Measurements from ENCODE around the gene TMEM9B. TPM values are rescaled to one million over a fixed set of nuclear protein-coding genes. Genes with fewer than 3 reads are reported as not detected.

Gene TMEM9B
- total and polyA plus RNA-seq, 9 donors: 20.3 to 50.8 (median 29.2) TPM

DNA sequence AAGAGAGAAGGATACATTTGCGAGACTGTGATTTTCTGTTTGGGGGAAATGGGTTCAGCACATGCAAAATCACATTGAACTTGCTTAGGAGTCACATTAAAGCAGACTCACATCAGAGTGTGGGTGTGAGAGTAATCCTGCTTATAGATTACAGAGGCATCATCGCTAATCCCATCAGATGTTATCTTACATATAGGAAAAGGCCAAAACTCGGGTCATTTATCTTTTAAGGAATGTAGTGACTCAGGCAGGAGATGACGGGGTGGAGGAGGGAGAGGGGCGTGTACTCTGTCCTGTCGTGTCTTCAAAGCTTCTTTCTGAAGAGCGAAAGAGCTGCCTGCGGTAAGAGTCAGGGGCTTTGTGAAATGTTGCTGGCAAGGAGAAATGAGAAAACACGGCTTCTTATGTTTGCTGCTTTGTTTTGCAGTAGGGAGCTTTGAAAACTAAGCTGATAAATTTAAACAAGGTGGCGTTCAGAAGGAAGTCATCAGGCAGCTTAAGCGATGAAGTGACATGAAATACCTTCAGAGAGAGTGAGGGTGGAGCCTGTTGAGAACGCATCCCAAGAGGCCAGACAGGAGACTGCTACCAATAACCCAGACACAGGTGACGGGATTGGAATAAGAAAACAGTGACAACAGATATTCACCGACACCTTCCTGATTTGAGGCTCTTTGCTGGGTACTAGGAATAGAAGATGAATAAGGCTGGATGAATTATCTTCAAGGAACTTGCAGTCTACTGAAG, 29.3 kb downstream of the TMEM9B start:
- no peaks in the 10 kb centered on the region for H3K27me3 ChIP-seq
- 33 to 36% (median 35%) methylated on average over 14 of the region's 14 CpGs for WGBS, 3 donors
- H3K36me3 ChIP-seq: no peaks in the 10 kb centered on the region
- no peak overlapping the region for H3K27ac ChIP-seq
- intact Hi-C loops (cut with DNase I): no loop called here
- TF ChIP-seq, protein P1, sequence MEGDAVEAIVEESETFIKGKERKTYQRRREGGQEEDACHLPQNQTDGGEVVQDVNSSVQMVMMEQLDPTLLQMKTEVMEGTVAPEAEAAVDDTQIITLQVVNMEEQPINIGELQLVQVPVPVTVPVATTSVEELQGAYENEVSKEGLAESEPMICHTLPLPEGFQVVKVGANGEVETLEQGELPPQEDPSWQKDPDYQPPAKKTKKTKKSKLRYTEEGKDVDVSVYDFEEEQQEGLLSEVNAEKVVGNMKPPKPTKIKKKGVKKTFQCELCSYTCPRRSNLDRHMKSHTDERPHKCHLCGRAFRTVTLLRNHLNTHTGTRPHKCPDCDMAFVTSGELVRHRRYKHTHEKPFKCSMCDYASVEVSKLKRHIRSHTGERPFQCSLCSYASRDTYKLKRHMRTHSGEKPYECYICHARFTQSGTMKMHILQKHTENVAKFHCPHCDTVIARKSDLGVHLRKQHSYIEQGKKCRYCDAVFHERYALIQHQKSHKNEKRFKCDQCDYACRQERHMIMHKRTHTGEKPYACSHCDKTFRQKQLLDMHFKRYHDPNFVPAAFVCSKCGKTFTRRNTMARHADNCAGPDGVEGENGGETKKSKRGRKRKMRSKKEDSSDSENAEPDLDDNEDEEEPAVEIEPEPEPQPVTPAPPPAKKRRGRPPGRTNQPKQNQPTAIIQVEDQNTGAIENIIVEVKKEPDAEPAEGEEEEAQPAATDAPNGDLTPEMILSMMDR (IDR thresholded peaks at IDR 0.05): no peak
- TF ChIP-seq POLR2A (IDR thresholded peaks at IDR 0.05) (no peak), EP300 (IDR thresholded peaks at IDR 0.05) (no peak)
- no peak overlapping the region for H3K4me3 ChIP-seq
- no peaks in the 10 kb centered on the region for H3K9me3 ChIP-seq
- no peak for DNase-seq
- no peaks in the 10 kb centered on the region for H3K4me1 ChIP-seq (ENCODE audit: insufficient read depth)

DNA sequence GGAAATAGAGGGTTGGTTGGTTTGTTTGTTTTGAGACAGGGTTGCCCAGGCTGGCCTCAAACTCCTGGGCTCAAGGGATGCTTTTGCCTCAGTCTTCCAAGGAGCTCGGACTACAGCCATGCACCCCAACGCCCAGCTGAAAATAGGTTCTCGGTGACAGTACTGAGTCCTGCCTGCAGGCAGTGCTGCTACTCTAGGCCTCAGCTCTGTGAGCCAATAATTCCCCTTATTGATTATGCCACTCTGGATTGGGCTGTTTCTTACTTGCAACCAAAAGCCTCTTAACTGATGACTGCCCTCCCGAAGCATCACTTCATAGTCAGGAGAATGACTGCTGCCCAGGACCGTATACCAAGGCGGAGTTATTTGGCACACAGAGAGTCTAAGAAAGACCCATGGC, 30.3 kb downstream of the TMEM9B start:
- Histone ChIP-seq H3K4me1 (ENCODE audit: insufficient read depth) (no peaks in the 10 kb centered on the region), H3K36me3 (no peaks in the 10 kb centered on the region), H3K4me3 (no peak overlapping the region), H3K9me3 (no peaks in the 10 kb centered on the region), H3K27ac (no peak overlapping the region), H3K27me3 (no peaks in the 10 kb centered on the region)
- 92 to 96% (median 93%) methylated on average over 6 of the region's 6 CpGs for whole genome bisulfite sequencing, 3 donors
- TF ChIP-seq, protein P1 (IDR thresholded peaks at IDR 0.05): no peak
- TF ChIP-seq POLR2A (IDR thresholded peaks at IDR 0.05) (no peak), EP300 (IDR thresholded peaks at IDR 0.05) (no peak)
- intact Hi-C loops (cut with DNase I): no loop called here
- no peak for DNase-seq

DNA sequence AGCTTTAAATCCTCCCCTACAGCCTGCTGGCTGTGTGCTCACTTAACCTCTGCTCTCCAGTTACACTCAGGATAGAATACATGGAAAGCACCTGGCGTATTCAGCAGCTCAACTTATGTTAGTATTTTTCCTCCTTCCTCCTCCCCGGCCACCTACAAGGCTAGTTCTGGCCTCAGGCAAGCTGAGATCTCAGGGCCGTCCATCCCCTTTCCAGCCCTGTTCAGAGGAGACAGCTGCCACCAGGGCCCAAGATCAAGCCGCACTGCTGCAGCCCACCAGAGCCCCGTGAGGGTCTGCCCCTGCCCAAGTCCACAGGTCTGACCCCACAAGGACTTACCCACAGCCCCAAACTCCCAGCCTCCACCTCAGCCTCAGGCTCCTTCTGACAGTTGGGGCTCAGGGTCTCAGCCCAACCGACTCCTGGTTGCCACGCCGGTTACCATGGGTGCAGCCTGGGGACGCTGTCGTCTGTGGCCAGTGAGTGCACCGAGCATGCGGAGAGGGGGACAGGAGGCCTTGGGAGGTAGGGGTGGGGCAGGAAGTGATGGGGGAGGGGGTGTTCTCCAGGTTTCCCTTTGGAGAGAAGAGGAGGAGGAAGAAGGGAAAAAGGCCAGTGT, 31.6 kb downstream of the TMEM9B start, which contains the start of gene C11orf16:
Gene C11orf16, minus strand, starts transcription at position 384 of the 617 bp plus-strand sequence. CDS start 639 bp downstream, outside the sequence.
- no peak for DNase-seq
- TF ChIP-seq, protein P1 (IDR thresholded peaks at IDR 0.05): no peak
- TF ChIP-seq EP300 (IDR thresholded peaks at IDR 0.05): no peak
- no peak for TF ChIP-seq POLR2A (IDR thresholded peaks at IDR 0.05)
- Histone ChIP-seq H3K4me3 (no peak within 1 kb of the TSS), H3K9me3 (no peaks in the 10 kb centered on the region), H3K27me3 (no peaks in the 10 kb centered on the region), H3K36me3 (no peaks in the 10 kb centered on the region), H3K27ac (no peak within 1 kb of the TSS), H3K4me1 (ENCODE audit: insufficient read depth) (no peaks in the 10 kb centered on the region)
- intact Hi-C loops (cut with DNase I): no loop called here
- WGBS, 3 donors: 78 to 82% (median 78%) methylated on average over 12 of the region's 12 CpGs

DNA sequence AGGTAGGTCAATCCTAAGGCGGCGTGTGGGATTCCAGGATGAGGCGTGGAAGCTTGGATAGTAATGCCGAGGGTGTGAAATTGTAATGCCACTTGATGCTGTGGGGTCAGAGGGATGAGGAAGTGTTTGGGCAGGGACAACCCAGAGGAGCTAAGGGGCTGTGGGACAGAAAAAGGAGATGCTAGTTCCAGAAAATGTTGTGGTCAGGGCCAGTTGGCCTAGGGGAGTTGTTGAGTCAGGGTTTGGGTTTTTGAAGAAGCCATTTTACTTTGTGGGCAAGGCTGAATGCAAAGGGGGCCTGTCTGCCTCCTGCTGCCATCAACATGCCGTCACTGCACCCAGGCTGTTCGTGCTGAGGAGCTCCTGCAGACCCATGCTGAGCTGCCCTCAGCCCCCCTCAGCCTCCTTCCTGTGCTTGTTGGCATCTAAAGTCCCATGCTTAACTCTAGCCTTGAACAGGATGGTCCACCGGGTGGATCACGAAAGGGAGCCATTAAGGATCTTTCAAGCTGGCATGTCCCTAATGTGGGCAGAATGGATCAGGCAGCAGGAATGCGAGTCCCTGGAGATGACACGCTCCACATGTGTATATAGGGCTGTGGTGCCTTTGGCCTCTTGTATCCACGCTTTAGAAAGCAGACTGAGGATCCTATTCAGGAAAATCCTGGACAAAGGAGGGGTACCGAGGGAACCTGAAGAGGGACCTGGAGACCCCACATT, 33.6 kb downstream of the TMEM9B start:
- no peak for DNase-seq
- H3K4me3 ChIP-seq: no peak overlapping the region
- 93 to 96% (median 94%) methylated on average over 12 of the region's 12 CpGs for WGBS, 3 donors
- no peak overlapping the region for H3K27ac ChIP-seq
- no peak for TF ChIP-seq EP300 (IDR thresholded peaks at IDR 0.05)
- no peak for TF ChIP-seq POLR2A (IDR thresholded peaks at IDR 0.05)
- TF ChIP-seq, protein P1 (IDR thresholded peaks at IDR 0.05): no peak
- H3K9me3 ChIP-seq: no peaks in the 10 kb centered on the region
- intact Hi-C loops (cut with DNase I): no loop called here
- H3K36me3 ChIP-seq: no peaks in the 10 kb centered on the region
- H3K27me3 ChIP-seq: no peaks in the 10 kb centered on the region
- no peaks in the 10 kb centered on the region for H3K4me1 ChIP-seq (ENCODE audit: insufficient read depth)
